ENCODE results near the gene BAIAP3.

BAIAP3 gene

DNA sequence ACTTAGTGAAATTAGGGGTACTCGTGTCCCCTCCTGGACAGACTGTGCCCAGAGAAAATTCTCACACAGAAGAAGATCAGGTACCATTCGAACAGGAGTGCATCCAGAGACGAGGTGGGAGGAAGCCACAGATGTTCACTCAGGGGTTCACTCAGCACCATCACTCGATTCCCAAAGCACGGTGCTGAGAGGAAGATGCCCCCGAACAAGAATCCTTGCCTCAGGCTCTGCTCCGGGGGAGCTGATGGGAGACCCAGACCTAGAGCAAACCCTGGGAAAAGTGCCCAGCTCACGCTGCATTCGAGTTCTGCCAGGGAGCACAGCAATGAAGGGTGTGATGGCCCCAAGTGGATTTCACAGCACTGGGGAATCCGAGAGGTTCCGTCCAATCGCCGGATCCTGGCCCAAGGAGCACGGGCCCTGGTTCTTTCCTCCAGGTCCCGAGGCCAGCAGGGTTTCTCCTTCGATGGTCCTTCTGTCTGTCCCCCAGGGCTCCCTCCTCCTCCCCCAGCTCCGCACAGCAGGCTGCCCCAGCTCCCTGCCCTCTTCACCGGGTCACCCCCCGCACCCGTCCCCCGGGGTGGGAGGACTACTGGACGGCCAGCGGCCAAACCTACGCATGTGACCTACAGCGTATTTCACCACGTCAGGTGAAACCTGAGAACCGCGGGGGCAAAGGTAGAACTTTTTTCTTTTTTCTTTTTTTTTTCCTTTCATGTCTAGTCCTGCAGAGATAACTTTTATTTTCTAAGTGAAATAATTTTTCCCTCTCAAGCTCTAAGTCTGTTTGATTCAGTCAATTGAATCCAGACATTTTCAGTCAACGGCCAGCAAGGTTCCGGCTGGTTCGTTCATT is 34.2 kb upstream of the BAIAP3 start:
- DNase-seq = no peak

DNA sequence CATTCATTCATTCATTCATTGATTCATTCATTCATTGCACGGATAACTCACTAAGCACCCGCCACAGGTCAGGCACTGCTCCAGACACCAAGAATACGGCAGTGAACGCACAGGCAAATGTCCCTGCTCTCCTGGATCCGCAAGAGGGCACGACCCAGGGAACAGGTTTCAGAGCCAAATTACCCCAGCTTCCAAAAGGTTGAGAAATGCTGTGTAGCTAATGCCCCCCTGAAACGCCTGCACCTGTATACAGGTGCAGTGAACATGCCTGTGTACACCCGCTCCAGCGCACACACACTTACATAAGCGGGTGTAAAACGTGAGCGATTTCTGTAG is 33.6 kb upstream of the BAIAP3 start:
- DNase-seq = no peak

DNA sequence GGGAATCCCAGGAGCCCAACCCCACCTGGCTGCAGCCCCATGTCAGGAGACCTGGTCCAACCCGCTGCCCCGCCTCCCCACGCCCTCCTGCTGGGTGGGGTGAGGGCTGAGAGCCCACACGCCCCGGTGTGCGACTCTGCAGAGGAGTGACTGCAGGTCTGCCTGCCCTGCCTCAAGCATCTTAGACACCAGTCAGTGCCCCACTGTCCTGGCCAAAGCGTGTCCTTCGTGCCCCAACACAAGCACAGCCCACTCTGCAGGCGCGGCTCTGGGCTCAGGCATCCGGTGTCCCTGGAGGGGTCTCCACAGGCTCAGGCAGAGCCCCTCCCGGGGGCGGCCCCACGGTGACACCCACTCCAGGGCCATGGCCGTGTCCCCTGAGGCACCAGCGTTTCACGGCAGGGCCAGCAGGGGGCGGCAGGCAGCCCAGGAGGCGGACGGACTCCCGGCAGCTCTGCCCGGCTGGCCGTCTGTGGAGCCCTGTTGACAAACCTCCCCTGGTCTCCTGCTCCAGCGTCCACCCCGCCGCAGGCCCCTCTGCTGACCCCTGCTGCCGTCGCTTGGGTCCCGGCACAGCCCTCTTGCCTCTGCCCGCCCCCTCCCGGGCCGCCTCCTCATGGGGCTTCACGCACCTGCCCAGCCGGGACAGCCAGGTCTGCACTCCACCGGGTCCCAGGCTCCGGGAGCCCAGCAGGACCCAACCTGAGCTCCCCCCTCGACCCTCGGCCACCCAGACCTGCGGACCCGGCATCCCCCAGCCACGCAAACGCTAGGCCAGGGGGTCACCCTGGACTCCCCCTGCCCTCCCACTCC is 32.6 kb upstream of the BAIAP3 start:
- DNase-seq = peak; percentile 80

DNA sequence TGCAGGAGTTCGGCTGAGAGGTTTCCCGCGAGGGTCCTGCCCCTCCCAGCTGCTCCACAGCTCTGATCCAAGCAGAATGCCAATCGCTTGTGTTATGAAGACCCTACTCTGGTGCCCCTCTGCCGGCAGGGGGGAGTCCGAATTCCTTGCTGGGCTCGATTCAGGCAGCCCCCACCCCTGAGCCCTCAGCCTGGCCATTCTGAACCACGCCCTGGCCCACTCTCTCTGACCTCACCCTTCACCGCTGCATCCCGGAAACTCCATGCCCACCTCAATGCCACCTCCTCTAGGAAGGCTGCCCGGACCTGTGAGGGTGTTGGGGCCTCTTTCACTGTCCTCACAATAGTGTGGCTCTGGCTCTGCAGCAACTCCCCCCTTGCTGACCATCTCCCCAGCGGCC is 31.9 kb upstream of the BAIAP3 start:
- no peak for DNase-seq

DNA sequence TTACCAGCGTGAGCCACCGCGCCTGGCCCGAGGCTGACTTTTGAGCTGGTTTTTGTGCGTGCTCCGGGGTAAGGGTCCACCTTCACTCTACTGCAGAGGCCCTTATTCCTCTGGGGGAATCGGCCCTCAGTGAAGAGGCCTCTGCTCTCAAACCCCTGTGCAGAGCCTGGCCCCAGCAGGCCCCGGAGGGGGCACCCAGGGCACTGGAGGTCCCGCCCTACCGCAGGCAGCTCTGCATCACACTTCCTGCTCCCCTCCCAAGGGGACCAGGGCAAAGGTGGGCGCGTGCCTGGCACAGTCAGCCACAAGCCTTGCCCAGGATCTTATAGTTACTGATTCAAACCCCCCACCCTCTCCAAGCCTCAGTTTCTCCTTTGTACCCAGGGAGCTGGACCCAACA is 27.6 kb upstream of the BAIAP3 start:
- no peak for DNase-seq

DNA sequence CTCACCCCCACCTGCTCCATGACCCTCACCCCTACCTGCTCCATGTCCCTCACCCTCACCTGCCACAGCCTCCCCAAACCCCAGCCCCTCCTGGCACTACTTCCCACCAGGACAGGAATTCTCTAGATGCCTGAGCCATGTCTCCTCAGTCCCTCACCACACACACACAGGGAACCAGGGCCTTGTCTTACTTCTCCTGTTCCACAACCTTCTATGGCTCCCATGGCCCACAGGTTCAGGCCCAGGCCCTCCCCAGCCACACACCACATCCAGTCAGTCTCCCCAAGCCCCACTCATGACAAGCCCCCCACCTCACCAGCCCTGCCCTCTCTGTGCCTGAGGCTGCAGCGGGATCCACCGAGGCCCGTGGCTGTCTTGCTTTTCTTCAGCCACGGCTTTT is 27.1 kb upstream of the BAIAP3 start:
- DNase-seq = no peak

DNA sequence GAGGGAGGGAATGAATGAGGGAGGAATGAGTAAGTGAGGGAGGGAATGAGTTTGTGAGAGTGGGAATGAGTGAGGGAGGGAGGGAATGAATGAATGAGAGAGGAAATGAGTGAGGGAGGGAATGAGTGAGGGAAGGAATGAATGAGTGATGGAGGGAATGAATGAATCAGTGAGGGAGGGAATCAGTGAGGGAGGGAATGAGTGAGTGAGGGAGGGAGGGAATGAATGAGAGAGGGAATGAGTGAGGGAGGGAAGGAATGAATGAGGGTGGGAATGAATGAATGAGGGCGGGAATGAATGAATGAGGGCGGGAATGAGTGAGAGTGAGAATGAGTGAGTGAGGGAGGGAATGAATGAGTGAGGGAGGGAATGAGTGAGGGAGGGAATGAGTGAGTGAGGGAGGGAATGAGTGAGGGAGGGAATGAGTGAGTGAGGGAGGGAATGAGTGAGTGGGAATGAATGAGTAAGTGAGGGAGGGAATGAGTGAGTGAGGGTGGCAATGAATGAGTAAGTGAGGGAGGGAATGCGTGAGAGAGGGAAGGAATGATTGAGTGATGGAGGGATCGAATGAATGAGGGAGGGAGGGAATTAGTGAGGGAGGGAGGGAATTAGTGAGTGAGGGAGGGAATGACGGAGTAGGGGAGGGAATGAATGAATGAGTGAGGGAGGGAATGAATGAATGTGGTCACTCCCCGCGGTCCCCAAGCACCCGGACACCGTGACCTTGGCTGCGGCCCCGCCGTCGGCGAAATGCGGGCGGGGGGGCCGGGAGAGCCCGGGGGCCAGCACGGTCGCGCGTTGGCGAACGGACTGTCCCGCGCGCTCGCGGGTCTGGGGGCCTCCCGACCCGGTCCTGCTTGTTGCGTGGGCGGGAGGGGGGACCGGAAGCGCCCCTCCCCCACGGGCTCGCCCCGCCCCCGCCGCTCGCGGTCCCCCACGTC is 25.1 kb upstream of the BAIAP3 start:
- peak; percentile 93 for DNase-seq

DNA sequence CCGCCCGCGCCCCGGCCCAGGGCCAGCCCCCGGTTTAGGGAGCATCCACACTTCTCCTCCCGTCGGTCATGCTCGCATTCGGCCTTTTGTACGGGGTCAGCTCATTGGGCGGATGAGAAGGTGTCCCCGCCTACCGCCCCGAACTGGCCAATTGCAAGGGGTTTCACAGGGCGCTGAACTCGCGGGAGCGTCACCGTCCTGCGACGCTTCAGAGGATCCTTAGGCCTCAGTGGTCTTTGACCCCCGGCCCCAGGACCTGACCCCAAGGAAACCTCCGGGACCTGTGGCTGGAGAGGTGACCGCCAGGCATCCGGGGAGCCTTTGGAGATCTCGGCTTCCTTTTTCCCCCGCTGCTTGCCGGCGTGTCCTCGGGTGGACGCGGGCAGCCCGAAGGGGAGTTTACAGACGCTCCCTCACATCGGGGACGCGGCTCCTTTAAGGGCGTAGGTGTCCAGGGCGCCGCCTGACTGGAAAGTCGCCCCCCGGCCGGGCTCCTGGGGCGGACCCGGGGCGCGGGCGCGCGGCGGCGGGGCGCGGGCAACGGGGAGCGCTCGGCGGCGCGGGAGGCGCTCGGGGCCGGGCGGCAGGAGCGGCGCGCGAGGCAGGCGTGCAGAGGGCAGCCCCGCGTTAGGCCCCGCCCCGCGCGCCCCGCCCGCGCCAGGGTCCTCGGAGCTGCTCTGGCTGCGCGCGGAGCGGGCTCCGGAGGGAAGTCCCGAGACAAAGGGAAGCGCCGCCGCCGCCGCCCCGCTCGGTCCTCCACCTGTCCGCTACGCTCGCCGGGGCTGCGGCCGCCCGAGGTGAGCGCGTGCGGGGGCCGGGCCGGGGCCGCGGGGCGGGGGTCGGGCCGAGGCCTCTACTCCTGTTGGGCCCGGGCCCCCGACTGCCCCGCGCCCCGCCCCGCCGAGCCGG is 24.2 kb upstream of the BAIAP3 start, which contains the start of gene UBE2I:
Gene UBE2I (plus strand): TSS at position 660 of the 909 bp plus-strand sequence. CDS start 4,395 bp downstream, outside the sequence.
- peak; percentile 96 for DNase-seq

DNA sequence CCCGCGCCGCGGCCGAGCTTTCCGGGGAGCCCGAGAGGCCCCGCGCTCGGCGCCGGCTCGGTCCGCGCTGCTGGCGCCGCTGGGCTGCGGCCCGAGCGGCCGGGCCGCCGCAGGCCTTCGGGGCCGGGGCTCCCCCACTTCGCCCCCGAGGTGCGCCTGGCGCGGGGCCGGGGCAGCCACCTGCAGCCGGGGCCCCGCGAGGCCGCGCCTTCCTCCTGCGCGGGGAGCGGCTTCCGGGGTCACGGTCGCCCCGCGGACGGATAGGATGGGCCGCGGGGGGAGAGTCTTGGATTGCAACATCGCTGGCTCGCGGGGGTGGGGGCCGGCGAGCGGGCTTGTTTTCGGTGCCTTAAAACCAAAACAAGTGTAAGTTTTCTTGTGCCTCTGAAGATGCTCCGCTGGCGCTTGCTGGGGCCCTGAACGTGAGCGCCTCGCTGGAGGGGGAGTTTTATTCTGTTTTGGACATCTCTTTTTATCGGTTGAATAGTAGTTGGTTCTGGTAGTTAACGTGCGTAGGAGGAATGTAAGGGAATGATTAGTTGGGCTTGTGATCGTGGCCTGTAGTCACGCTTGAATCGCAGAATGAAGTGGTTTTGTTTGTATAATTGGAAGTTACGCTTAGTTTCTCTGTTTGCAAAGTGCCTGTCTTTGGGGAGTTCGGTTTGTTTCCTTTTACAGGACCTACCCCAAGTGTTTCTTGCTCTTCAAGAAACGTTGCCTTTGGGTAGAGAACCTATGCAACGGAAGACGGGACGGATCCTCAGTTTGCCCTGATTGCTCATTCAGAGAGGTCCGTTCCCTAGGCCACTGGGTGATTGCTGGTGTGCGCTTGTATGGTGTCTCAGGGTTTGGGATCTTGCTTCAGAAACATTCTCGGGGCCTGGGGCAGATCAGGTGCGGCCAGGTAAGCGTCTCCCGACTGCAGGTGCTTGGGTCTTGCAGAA is 23.3 kb upstream of the BAIAP3 start:
- peak; percentile 58 for DNase-seq

DNA sequence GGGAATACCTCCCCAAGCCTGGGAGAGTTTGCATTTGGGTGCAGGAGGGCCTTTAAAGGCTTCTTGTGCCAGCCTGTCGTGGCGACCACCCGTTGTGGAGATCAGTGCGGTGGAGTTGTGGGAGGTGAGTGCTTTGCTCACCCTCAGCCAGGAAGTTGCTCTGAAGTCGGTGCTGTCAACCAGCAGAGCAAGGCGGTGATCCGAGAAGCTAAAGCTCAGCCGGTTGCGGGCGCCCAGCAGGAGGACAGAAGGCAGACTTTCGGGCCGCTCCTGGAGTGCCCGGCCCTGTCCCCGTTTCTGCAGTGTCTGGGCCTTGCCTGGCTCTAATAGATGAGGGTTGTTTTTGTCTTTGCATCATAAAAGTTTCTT is 22.6 kb upstream of the BAIAP3 start:
- peak; percentile 38 for DNase-seq

DNA sequence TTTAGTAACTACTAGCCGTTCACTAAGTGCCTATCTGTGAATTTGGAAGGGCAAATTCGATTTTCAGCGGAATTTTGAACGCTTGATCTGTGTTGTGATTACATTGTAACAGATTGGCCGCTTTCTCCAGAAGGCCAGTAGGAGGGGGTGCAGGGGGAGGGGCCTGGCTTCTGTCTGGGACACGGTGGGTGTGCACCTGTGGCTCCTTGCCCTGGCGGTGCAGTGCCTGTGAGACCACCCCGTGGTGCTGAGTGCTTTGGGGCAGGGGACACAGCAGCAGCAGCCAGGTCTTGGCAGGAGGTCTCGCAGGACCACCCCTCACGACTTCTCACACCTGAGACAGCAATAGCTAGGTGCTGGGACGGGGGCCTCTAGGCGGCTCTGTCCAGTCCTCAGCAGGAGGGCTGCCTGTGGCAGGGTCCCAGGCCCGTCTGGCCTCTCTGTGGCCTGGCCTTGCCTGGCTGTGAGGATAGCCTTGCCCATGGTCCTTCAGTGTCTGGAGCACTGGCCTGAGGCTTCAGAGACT is 22.2 kb upstream of the BAIAP3 start:
- DNase-seq = no peak

DNA sequence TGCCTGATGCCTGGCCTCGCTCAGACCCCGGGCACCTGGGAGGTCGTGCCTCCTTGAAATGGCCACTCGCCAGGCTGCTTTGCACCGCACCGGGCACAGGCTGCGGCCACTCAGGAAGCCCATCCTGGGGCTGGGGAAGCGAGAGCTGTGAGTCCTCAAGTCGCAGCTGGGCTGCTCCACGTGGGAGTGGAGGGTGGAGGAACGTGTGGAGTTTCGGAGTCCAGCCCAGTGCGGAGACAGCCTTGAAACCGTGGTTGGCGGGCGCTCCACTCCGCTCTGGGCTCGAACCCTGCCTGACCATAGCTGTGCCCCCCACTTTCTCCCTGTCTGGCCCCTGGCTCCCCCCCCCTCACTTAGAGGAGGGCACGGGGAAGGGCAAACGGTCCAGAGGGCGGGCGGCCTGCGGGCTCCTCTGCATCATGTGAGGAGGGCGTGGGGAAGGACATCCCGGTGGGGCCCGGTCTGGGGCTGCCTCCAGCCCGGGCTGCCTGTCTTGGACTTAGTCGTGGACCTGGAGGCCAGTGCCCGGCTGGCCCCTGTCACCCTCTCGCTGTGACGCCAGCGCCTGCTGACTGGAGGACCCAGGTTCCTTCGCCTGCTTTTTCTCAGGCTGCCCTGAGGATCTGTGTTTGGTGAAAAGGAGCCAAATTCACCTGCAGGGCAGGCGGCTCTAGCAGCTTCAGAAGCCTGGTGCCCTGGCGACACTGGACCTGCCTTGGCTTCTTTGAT is 21.5 kb upstream of the BAIAP3 start:
- no peak for DNase-seq

DNA sequence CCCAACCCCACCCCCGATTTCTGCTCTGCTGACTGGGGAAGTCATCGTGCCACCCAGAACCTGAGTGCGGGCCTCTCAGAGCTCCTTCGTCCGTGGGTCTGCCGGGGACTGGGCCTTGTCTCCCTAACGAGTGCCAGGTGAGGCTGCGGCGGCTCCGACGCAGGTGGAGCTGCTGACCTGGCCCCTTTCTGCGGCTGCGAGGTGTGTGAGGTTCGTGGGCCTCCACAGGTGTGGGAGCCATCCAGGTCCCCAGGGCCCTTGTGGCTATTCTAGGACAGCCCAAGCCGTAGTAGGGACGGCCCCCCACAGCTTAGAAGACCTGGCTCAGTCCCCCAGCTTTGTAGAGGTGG is 21.0 kb upstream of the BAIAP3 start:
- no peak for DNase-seq

DNA sequence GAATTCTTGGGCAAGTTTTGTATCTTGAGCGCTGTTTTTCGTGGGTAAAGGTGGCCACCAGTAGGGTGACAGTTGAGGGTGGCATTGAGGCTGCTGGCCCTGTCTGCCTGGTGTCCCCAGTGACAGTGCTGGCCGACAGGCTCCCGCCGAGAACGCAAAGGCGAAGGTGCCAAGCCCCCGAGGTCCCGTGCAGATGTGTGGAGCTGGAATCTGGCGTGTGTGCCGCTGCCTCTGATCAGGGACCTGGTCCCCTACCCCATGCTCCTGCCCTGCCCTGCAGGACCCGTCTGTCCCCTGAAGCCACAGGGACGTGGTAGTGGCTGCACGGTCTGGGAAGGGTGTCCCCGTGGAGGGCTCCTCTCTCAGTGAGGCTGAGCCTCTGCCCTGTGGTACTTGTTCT is 20.5 kb upstream of the BAIAP3 start:
- DNase-seq = no peak

DNA sequence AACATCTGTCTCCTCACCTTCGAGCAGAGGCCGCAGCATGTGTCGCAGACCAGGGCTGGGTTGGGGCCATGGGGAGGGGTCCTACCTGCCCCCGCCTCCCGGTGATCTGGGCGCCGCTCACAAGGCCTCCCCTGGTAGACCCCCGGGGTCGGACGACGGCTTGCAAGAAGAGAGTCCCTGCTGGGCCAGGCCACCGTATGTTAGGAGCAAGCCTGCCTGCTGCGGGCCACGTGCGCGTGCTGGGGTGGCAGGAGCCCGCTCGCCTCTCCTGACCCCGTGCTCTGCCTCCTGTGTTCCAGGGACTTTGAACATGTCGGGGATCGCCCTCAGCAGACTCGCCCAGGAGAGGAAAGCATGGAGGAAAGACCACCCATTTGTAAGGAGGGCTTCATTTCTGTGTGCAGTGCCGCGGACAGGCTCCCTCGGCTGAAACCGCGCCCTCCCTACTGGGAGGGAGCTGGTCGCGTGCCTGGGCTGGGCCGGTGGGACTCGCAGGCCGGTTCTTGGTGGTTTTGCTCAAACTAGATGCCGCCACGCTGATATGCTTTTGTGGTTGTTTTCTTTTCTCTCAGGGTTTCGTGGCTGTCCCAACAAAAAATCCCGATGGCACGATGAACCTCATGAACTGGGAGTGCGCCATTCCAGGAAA is 19.6 kb upstream of the BAIAP3 start:
- DNase-seq = no peak

DNA sequence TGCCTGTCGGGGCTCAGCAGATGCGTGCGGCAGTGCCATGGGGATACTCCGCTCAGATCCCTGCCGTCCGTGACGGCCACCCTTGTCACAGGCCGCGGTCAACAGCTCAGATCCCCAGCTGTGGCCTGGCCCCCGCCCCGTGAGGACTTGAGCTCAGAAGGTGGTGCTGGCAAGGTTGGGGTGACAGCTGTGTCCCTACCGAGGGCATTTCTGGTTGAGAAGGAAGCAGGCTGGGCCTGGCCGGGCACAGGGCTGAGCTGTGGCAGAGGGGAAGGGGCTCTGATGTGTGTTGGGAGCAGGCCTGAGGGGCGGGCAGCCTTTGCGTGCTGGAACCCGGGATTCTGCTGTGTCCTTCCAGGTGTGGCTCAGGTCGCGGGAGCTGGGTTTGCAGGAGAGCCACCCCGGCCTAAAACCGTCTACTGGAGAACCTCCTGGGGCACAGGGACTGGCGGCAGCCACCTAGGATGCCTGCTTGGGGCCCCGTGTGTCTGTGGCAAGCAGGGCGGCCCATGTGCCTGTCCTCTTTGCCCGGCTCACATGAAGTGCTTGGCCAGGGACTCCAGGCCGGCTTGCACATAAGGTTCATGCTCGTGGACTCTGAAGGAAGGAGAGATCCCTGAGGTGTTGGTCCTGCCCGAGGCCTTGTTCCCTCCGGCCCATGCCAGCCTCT is 18.9 kb upstream of the BAIAP3 start:
- DNase-seq = no peak

DNA sequence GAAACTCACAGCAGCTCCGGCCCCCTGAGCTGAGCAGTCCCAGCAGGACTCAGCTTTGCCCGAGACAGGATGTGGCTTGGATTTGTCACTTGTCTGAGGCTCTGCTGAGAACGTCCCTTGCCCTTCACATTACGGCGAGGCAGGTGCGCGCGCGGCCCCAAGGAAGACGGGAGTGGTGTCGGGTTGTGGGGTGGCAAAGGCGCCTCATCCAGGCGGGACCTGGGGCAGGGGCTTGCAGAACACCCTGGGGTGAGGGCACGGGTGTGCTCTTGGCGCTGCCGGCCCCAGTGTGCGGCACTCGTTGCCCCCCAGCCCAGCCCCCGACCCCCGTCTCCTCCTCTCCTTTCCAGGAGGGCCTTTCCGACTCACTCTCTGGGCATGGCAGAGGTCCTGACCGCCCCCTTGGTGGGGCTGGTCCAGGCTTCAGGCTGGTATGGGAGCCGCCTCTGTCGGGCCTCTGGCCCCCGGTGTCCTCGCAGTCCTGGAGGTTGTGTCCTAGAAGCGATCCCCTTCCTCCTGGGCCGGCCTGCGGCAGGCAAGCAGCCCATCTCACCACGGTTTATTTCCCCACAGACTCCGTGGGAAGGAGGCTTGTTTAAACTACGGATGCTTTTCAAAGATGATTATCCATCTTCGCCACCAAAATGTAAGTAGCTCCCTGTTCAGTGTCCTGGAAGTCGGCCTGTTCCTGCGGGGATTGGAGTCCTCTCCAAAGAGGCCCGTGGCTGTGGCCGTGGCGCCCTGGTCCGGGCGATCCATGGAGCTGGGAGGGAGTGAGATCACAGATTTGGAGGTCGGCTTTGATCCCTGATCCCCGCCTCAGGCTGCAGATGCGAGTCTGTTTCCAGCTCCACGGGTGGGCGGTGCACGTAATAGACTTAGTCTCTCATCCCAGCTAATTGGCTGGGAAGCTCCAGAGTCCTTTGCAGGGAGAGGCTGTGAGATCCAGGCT is 18.1 kb upstream of the BAIAP3 start:
- DNase-seq = no peak

DNA sequence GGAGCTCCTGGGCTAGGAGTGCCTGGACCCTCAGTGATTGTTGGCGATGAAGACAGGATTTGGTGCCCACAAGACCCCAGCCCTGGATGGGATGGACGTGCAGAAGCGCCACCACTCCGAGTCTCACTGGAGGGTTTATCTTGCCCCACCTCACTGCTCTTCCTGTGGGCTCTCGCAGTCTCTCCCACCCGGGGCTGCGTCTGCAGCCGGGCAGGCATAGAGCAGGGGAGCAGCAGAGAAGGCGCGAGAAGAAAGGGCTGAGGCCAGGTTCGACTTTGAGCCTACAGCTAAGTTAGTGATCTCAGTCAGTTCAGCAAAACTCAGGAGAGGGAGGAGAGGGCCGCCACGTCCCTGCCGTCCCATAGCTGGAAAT is 17.4 kb upstream of the BAIAP3 start:
- DNase-seq = no peak

Data from DMS53 (cell line).